HG02870 (cell line): Measurements from ENCODE around the gene SLC26A4.
"Not testable (repeated sequence)": the region's sequence is repeated elsewhere in the genome, so short reads cannot be mapped to it uniquely, and the experiment has no call there.

Experiments used
- ATAC-seq: cut with Tn5 transposase; IDR thresholded peaks from one replicate; pipeline ENCODE4 v1.9.1; 2021; ENCODE audit warnings: mild to moderate bottlenecking, moderate library complexity; ENCODE audit not compliant: unreplicated experiment

SLC26A4 gene

DNA sequence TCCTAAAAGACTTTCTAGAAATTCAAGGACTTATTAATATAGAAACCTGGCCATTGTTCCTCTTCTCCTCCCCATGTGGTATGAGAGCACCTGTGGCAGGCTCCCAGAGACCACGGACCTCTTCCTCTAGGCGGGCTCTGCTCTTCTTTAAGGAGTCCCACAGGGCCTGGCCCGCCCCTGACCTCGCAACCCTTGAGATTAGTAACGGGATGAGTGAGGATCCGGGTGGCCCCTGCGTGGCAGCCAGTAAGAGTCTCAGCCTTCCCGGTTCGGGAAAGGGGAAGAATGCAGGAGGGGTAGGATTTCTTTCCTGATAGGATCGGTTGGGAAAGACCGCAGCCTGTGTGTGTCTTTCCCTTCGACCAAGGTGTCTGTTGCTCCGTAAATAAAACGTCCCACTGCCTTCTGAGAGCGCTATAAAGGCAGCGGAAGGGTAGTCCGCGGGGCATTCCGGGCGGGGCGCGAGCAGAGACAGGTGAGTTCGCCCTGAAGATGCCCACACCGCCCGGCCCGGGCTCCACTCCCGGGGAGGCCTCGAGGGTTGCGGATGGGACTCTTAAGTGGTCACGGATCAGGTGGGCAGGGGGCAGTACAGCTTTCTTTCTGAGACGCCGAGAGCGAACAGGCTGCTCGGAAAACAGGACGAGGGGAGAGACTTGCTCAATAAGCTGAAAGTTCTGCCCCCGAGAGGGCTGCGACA is at the start of gene SLC26A4:
Gene SLC26A4, plus strand, starts transcription at position 448 of the 700 bp plus-strand sequence. CDS start 814 bp downstream, outside the sequence.
- ATAC-seq: peak; percentile 56

GRCh38 chr7:107613439-107613838 is 47.2 kb upstream of the SLC26A4 start:
- no peak for ATAC-seq

- ATAC-seq: no peak
Measured at GRCh38 chr7:107613948-107614347, 46.7 kb upstream of the SLC26A4 start.

DNA sequence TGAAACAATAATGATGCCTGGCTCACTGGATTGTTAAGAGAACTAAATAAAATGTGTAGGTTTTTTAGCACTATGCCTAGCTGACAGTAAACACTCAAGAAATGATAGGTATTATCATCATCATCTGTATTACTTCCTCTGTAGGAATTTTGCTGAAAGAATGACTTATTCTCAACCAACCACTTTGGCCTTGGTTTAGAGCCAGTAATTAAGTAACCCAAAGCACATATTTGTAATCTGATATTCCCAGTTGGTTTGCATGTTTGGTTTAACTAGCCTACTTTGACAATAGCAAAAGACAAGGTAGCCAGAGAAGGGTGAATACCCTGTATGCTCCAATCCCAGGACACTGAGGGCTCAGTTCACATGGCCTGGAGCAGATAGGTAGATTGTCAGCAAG is 46.2 kb upstream of the SLC26A4 start:
- no peak for ATAC-seq

DNA sequence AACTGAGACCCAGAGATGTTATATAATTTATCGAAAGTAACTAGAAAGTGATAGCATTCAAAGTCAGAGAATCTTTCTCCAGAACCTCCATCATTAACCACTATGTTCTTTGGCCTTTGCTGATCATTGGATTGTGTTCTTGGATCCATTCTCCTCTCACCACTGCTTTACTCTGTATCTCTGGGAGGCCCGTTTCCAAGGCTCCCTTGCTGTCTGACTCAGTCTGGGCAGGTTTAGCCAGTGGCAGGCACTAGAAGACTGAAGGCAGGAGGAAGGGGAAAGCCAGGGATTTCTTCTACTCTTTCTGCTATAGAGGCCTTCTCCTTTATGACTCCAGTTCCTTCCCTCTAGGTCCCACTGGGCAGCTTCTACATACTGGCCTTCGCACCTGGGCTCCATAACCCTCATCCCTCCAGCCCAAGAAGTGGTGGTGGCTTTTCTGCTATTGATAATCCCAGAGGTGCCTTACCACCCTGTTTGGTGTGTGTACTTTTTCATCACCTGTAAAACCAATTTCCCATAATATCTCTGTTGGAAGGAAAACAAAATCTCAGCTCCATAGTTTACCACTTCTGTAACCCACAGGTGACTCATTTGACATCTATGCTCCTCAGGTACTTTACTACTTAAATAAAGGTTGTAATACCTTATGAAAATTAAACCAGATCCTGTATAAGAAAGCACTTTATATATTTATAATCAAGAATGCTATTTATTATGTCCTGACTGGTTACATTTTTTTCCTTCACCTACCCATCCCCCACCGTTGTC is 44.5 kb upstream of the SLC26A4 start:
- ATAC-seq: no peak

GRCh38 chr7:107622429-107622828 is 38.2 kb upstream of the SLC26A4 start:
- ATAC-seq: no peak

GRCh38 chr7:107622894-107623293 is 37.7 kb upstream of the SLC26A4 start:
- no peak for ATAC-seq

DNA sequence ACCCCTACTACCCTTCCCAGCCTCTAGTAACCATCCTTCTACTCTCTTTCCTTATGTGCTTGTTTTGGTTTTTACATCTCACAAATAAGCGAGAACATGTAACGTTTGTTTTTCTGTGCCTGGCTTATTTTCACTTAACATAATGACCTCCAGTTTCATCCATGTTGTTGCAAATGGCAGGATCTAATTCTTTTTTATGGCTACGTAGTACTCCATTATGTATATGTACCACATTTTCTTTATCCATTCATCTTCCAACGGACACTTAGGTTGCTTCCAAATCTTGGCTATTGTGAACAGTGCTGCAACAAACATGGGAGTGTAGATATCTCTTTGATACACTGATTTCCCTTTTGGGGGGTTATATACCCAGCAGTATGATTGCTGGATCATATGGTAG is 33.6 kb upstream of the SLC26A4 start:
- ATAC-seq: no peak

GRCh38 chr7:107628461-107629064 is 32.1 kb upstream of the SLC26A4 start:
- no peak for ATAC-seq

DNA sequence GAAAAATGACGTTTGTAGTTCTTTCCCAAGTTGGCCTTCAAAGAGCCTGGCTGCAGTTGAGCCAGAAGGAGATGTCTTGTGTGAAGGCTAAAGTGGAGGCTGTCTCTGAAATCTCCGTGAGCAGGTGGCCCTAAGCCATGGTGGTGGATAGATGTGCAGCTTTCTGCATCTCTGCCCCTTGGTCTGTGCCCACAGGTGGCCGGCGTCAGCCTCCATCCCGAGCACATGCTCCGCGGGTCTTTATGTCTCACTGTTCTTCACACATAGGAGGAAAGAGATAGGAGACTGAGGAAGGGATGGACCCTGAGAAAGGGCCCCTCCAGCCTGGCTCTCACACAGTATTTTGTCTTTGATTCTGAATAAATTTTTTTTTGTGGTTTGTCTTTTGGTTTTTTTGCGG is 30.3 kb upstream of the SLC26A4 start:
- no peak for ATAC-seq

DNA sequence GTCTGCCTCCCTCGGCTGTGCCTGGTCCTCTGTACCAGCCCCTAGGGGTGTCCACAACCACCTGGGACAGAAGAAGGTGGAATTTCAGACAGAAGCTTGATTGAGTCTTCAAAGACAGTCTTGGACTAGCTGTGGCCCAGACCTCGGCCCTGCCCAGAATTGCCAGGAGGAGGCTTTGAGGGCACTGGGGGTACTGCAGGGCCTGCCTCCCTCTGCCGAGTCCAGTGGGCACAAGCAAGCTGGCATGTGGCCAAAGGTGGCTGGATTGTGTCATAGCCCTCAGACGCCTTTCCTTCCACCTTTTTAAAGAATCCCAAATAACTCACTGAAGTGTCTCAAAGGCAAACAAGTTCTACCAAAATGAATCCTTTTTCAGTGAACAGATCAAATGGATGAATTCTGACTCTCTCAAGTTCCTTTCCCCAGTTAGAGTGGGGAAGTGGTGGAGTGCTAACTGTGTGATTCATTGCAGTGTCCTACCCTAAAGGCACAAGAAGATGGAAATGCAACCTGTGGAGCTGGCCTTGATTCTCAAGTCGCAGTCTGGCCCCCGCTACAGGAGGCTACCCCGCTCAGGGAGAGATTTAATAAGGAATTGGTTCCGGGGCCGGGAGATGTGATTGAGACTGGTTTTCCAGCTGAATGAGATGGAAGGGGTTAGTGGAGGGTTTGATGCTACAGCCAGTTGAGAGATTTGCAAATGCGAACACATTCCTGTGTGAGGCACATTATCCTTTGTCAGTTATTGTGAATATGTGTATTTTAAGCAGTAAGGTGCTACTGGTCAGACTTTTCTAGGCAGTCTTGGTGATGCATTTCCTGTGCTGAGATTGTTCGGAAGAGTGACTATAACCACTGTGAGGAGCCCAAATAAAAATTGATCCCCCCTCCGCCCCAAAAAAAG is 28.8 kb upstream of the SLC26A4 start:
- no peak for ATAC-seq

- no peak for ATAC-seq
Measured at GRCh38 chr7:107632492-107632865, 28.1 kb upstream of the SLC26A4 start.

DNA sequence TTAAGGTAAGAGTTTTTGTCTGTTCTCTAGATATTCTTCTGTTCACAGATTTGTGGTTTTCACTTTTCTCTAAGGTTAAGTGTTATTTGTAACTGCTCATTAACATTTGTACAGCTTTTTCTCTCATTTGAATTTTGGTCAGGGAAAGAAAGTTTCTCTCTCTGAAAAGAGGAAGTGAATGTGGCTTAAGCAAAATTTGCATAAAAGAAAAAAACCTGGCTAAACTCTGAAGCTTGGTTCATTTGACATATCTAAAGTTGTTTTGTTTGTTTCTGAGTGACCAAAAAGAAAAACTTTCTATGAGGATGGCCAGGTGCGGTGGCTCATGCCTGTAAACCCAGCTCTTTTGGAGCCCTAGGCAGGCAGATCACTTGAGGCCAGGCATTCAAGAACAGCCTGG is 22.0 kb upstream of the SLC26A4 start:
- peak; percentile 93 for ATAC-seq

DNA sequence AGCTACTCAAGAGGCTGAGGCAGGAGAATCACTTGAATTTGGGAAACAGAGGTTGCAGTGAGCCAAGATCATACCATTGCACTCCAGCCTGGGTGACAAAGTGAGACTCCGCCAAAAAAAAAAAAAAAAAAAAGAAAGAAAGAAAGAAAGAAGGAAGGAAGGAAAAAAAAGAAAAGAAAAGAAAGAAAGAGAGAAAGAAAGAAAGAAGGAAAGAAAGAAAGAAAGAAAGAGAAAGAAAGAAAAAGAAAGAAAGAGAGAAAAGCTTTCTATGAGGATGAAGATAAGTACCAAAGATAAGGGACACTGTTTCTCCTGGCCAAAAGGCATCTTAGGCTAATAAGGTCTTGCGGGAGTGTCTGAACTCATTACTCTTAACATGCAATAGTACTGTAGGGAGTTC is 21.6 kb upstream of the SLC26A4 start:
- not testable (repeated sequence) for ATAC-seq

DNA sequence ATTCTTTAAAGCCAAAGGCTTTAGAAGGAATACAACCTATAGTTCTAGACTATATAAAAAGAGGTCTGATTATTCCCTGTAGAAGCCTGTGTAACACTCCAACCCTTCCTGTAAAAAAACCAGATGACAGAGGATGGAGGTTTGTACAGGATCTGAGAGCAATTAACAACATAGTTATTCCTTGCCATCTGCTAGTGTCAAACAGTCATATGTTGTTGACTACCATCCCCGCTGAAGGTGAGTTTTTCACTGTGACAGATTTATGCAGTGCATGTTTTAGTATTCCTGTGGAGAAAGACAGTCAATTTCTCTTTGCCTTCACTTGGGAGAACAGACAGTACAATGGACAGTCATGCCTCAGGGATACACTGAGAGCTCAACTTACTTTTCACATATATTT is 19.0 kb upstream of the SLC26A4 start:
- ATAC-seq: no peak

DNA sequence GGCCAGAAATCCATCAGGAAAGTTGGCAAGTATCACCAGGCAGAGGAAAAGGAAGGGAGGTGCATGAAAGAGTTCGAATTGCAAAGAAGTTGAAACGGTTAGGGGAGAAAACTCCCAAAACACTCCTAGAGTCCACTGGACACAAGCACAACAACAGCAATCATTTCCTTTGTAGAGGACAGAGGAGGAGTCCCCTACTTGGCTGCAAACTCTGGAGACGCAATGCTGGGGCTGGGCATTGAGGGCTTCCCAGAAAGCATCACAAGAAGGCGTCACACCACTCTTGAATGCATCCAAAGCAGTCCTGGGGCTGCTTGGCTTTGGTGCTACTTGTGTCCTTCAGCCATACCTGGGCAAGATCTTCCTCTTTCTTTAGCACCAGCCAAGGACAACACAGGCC is 18.1 kb upstream of the SLC26A4 start:
- ATAC-seq: no peak

DNA sequence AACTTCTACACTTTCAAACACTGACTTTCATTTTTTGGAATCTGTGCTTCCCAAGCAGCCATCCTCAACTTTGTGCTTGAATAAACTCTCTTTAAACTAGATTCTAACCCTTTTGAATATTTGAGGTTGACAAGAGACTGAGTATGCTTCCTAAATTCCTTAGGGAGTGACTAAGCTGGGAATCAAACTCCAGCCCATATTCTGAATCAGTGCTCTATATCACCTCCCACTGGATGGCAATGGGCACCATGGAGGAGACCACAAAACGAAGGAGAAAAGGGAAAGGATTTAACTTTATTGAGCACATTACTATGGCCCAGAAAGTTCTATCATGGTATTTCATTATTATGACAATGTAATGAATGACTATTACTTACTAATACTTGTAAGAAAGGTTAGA is 17.2 kb upstream of the SLC26A4 start:
- no peak for ATAC-seq

DNA sequence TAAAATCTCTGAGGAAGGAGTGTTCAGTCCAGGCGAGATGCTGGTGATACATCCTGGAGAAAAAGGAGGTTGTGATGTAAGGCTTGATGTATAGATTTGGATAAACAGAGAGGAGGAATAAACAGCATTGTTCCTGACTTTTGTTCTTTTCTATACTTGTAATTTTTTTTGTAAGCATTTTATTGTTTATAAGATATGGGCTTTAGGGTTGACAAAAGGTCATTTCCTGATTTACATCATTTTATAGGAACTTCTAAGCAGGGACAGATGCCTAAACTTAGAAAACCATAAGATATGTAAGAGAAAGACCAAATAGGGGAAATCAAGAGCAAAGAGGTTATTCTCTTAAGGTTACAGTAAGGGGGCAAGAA is 16.7 kb upstream of the SLC26A4 start:
- ATAC-seq: no peak

- ATAC-seq: no peak
Measured at GRCh38 chr7:107644309-107644974, 16.2 kb upstream of the SLC26A4 start.

GRCh38 chr7:107652642-107653041 is 8.0 kb upstream of the SLC26A4 start:
- ATAC-seq: no peak

DNA sequence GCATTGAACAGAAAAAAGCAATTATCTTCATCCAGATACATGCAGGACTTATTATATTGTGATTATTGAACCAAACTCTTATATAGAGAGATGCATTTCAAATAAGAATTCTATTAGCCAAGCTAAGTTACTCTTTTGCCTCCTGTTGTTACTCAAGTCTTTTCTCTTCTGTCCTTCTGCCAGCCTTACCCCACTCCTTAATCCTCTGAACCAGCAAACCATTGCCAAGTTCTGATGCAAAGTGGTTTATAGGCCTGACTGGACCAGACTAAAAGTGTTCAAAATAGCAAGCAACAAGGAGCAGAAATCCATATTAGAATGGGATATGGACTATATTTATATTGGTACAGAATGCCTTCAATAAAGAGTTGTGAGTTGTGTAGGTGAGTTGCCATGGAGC is 2.2 kb upstream of the SLC26A4 start:
- ATAC-seq: no peak
